PC-3 (cell line): ENCODE data around the gene SLC24A3. TPM values are rescaled to one million over a fixed set of nuclear protein-coding genes. Genes with fewer than 3 reads are reported as not detected.

Experiments used
- ATAC-seq: fragments of 200-7000 bp; cut with Tn5 transposase; 2 replicates; pipeline ENCODE4 v1.9.1; 2020; ENCODE audit warnings: mild to moderate bottlenecking, moderate library complexity
- BruUV-seq: library from RNA; stranded (reverse); fragments of 400-500 nt; replicated peaks from 2 replicates; lab custom pipeline; 2021; lab: Mats Ljungman, UMichigan
- CTCF ChIA-PET: fragments of 300-600 bp; sonication (Branson Sonifier 250); formaldehyde crosslinking; loops from one replicate; lab custom pipeline; 2022; ENCODE audit warnings: antibody characterized with exemption; lab: Charles Lee
- POLR2A ChIA-PET: fragments of 300-600 bp; sonication (Branson Sonifier 250); formaldehyde crosslinking; loops from one replicate; lab custom pipeline; 2022; ENCODE audit warnings: antibody characterized with exemption; ENCODE audit not compliant: unreplicated experiment; lab: Charles Lee
- DNase-seq: peaks from one replicate; pipeline ENCODE4 v3.0.0-alpha.2; 2015
- H2AFZ ChIP-seq: fragments of 300-600 bp; sonication (generic); 2 replicates; pipeline ENCODE4 v1.6.0; 2016; ENCODE audit warnings: antibody characterized with exemption, low read length
- H3F3A ChIP-seq: fragments of 300-600 bp; sonication (generic); one replicate; pipeline ENCODE4 v1.6.0; 2017; ENCODE audit warnings: antibody characterized with exemption, low read length, control low read depth, mild to moderate bottlenecking; ENCODE audit not compliant: unreplicated experiment
- H3K27ac ChIP-seq: fragments of 300-600 bp; sonication (generic); 2 replicates; pipeline ENCODE4 v1.5.1; 2016; ENCODE audit warnings: mild to moderate bottlenecking, low read length
- H3K27me3 ChIP-seq: fragments of 300-600 bp; sonication (generic); 2 replicates; pipeline ENCODE4 v1.6.1; 2016; ENCODE audit warnings: low read length, mixed read lengths
- H3K36me3 ChIP-seq: fragments of 300-600 bp; sonication (generic); 2 replicates; pipeline ENCODE4 v1.6.1; 2016; ENCODE audit warnings: low read depth, mixed run types, low read length, mixed read lengths
- H3K4me1 ChIP-seq: fragments of 300-600 bp; sonication (generic); 2 replicates; pipeline ENCODE4 v1.5.1; 2016; ENCODE audit warnings: low read length; ENCODE audit not compliant: insufficient read depth
- H3K4me2 ChIP-seq: fragments of 300-600 bp; sonication (generic); 2 replicates; pipeline ENCODE4 v1.6.0; 2016; ENCODE audit warnings: low read length
- H3K4me3 ChIP-seq: fragments of 300-600 bp; sonication (generic); 2 replicates; pipeline ENCODE4 v1.5.1; 2016; ENCODE audit warnings: mild to moderate bottlenecking, low read length, mixed read lengths
- H3K79me2 ChIP-seq: fragments of 300-600 bp; sonication (generic); 2 replicates; pipeline ENCODE4 v1.6.1; 2017; ENCODE audit warnings: low read length, mixed read lengths
- H3K9ac ChIP-seq: fragments of 300-600 bp; sonication (generic); 2 replicates; pipeline ENCODE4 v1.6.0; 2016; ENCODE audit warnings: mild to moderate bottlenecking, low read length
- H3K9me2 ChIP-seq: fragments of 300-600 bp; sonication (generic); replicated peaks from 2 replicates; pipeline ENCODE4 v1.6.1; 2016; ENCODE audit warnings: mixed run types, low read length, mixed read lengths
- H3K9me3 ChIP-seq: fragments of 300-600 bp; sonication (generic); 2 replicates; pipeline ENCODE4 v1.6.1; 2016; ENCODE audit warnings: low read length, mixed read lengths
- H4K20me1 ChIP-seq: fragments of 300-600 bp; sonication (generic); 2 replicates; pipeline ENCODE4 v1.6.1; 2016; ENCODE audit warnings: low read length, mixed read lengths
- CTCF ChIP-seq: fragments of 300-600 bp; sonication (generic); conservative IDR thresholded peaks from 2 replicates; pipeline ENCODE4 v1.5.1; 2017; ENCODE audit warnings: antibody characterized with exemption, low read depth, mild to moderate bottlenecking, low read length
- EZH2 ChIP-seq: fragments of 300-600 bp; sonication (generic); IDR thresholded peaks from one replicate; pipeline ENCODE4 v1.6.1; 2017; ENCODE audit warnings: antibody characterized with exemption, mild to moderate bottlenecking, low read length; ENCODE audit not compliant: unreplicated experiment
- EZH2phosphoT487 ChIP-seq: fragments of 300-600 bp; sonication (generic); IDR thresholded peaks from 2 replicates; pipeline ENCODE4 v1.6.1; 2018; ENCODE audit warnings: mild to moderate bottlenecking, antibody characterized with exemption, low read length, borderline replicate concordance
- intact Hi-C: fragments of 100-400 bp; cut with micrococcal nuclease; formaldehyde crosslinking; loops from 2 replicates; pipeline ENCODE4 v1.9.0; 2023
- total RNA-seq: library from RNA; depleted of rRNA; stranded (reverse); fragments of >200 nt; gene quantifications from 2 replicates; pipeline ENCODE4 v1.2.3, GENCODE V29; 2014

SLC24A3 gene
- total RNA-seq, 1 experiment from 2014 or later, result 0.11 TPM

DNA sequence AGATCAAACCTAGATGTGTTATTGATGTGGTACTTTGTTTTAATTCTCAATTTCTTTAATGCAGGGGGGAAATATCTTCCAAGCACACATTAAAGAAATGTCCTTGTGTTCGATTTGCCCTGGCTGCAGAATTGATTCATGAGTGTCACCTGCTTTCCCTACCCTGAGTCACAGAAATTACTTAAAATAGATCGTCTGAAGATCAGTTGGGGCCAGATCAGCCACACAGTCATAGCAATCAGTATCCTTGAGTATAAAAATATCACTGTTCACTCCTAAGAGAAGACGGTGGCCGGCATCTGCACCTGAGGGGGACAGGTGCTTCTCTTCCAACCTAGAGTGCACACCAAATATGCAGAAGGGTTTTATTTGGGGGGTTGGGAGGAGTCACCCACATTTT is 430.4 kb downstream of the SLC24A3 start:
- ChIA-PET CTCF (no interaction called here), POLR2A (no interaction called here)
- Histone ChIP-seq H4K20me1 (no peaks in the 10 kb centered on the region), H3K9me3 (no peaks in the 10 kb centered on the region), H3K79me2 (no peaks in the 10 kb centered on the region), H3K4me2 (no peak overlapping the region), H3K27ac (no peak overlapping the region), H3K4me3 (no peak overlapping the region), H3F3A (no peaks in the 10 kb centered on the region), H3K9ac (no peak overlapping the region), H3K27me3 (peaks cover 38% of the 10 kb centered on the region), H2AFZ (no peak overlapping the region), H3K36me3 (no peaks in the 10 kb centered on the region), H3K9me2 (no peaks in the 10 kb centered on the region), H3K4me1 (no peaks in the 10 kb centered on the region)
- no peak for ATAC-seq
- intact Hi-C loops, result no loop called here
- TF ChIP-seq EZH2 (no peak), CTCF (no peak), EZH2phosphoT487 (no peak)
- DNase-seq, result no peak
- no TSS peak for BruUV-seq

GRCh38 chr20:19644085-19644484 is 431.6 kb downstream of the SLC24A3 start:
- ATAC-seq, result peak; percentile 61
- no TSS peak for BruUV-seq
- Histone ChIP-seq H2AFZ (no peak overlapping the region), H3K4me3 (no peak overlapping the region), H3K4me1 (no peaks in the 10 kb centered on the region), H4K20me1 (no peaks in the 10 kb centered on the region), H3K9me2 (no peaks in the 10 kb centered on the region), H3F3A (no peaks in the 10 kb centered on the region), H3K4me2 (no peak overlapping the region), H3K36me3 (no peaks in the 10 kb centered on the region), H3K27me3 (peaks cover 47% of the 10 kb centered on the region), H3K9ac (no peak overlapping the region), H3K9me3 (no peaks in the 10 kb centered on the region), H3K79me2 (no peaks in the 10 kb centered on the region), H3K27ac (no peak overlapping the region)
- intact Hi-C loops, result no loop called here
- no peak for TF ChIP-seq EZH2phosphoT487
- no peak for TF ChIP-seq CTCF
- no peak for TF ChIP-seq EZH2
- CTCF ChIA-PET, result no interaction called here
- POLR2A ChIA-PET, result no interaction called here
- peak; percentile 63 for DNase-seq

GRCh38 chr20:19646963-19647362 is 434.5 kb downstream of the SLC24A3 start:
- CTCF ChIA-PET, result no interaction called here
- no peaks in the 10 kb centered on the region for H3F3A ChIP-seq
- H3K27me3 ChIP-seq, result peaks cover 58% of the 10 kb centered on the region
- no peaks in the 10 kb centered on the region for H3K79me2 ChIP-seq
- no peaks in the 10 kb centered on the region for H4K20me1 ChIP-seq
- no peak overlapping the region for H3K27ac ChIP-seq
- H3K9me2 ChIP-seq, result no peaks in the 10 kb centered on the region
- no TSS peak for BruUV-seq
- no peak for TF ChIP-seq CTCF
- POLR2A ChIA-PET, result no interaction called here
- no peak overlapping the region for H3K4me2 ChIP-seq
- intact Hi-C loops, result no loop called here
- DNase-seq, result no peak
- H3K9ac ChIP-seq, result no peak overlapping the region
- no peaks in the 10 kb centered on the region for H3K9me3 ChIP-seq
- H3K4me3 ChIP-seq, result no peak overlapping the region
- H3K36me3 ChIP-seq, result no peaks in the 10 kb centered on the region
- H3K4me1 ChIP-seq, result no peaks in the 10 kb centered on the region
- ATAC-seq, result no peak
- H2AFZ ChIP-seq, result no peak overlapping the region
